Stromal cell of bone marrow (primary cell): ENCODE measurements around the gene FAM81B.

Source experiments
- DNase-seq: peaks from one replicate; pipeline ENCODE4 v3.0.0-alpha.2; 2012; ENCODE audit warnings: low read depth

The FAM81B gene

DNA sequence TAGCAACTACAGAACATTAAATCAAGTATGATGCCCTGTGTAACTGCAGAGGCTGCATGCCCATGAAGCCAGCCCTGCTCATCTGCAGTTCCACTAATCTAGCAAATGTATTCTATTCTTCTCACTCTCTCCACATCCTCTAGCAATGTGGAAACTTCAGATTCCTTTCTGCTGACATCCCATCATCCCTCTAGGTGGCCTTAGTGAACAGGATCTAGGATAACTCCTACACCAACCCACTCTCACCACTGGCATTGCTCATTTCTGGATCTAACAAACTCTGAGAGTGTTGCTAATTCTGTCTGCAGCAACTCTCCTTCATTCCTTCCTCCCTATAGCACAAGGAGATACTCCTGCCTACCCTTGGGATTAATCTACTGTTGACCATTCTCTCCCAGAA is 80.8 kb downstream of the FAM81B start:
- peak; percentile 7 for DNase-seq

DNA sequence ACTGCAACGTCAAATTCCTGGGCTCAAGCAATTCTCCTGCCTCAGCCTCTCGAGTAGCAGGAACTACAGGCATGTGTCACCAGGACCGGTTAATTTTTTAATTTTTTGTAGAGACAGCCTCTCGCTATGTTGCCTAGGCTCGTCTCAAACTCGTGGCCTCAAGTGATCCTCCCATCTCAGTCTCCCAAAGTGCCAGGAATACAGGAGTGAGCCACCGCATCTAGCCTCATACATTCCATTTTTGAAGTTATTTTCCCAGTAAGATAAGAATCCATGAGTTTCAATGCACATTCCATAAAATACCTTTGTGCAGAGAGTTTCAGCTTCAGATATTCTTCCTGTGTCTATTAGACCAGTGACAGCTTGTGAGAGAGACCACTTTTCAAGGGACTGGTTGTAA is 93.3 kb downstream of the FAM81B start:
- no peak for DNase-seq

GRCh38 chr5:95486191-95486590 is 95.0 kb downstream of the FAM81B start:
- no peak for DNase-seq

DNA sequence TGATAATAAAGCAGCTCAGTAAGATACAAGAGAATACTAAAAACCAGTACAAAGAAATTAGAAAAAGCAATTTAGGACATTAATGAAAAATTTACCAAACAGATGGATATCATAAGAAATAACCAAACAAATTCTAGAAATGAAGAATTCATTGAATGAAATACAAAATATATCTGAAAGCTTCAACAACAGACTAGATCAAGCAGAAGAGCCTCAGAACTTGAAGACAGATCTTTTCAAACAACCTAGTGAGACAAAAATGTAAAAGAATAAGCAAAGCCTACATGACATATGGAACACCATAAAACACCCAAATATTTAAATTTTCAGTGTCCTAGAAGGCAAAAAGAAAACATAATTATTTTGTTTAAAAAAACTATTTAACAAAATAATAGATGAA is 96.7 kb downstream of the FAM81B start:
- DNase-seq, result no peak
